Kidney (tissue), 14 donors: ENCODE measurements around the gene OLA1. TPM values are rescaled to one million over a fixed set of nuclear protein-coding genes. Genes with fewer than 3 reads are reported as not detected.

Experiments used
- DNase-seq, 5 donors: peaks; one replicate each; pipeline ENCODE4 v3.0.0-alpha.2; 2013 to 2020
- FAIRE-seq: peaks from 2 replicates; lab custom pipeline; 2012; peaks lifted over from hg19 to GRCh38; lab: Jason Lieb, UNC
- H3K27ac ChIP-seq, 2 donors: one replicate each; pipeline ENCODE4 v1.7.0; 2013; ENCODE audit warnings: low read depth in 2 of 2, low read length in 2 of 2, inconsistent platforms in 1 of 2
- H3K27me3 ChIP-seq: one replicate; pipeline ENCODE4 v1.7.1; 2013; ENCODE audit warnings: low read length, inconsistent platforms; ENCODE audit not compliant: control insufficient read depth, insufficient read depth
- H3K36me3 ChIP-seq, 3 donors: one replicate each; pipeline versions ENCODE4 v1.7.0 to v1.7.1; 2013; ENCODE audit warnings: low read length in 3 of 3, control low read depth in 1 of 3, inconsistent platforms in 1 of 3; ENCODE audit not compliant: insufficient read depth in 3 of 3, control insufficient read depth in 2 of 3
- H3K4me1 ChIP-seq, 3 donors: one replicate each; pipeline versions ENCODE4 v1.7.0 to v1.7.1; 2013; ENCODE audit warnings: low read length in 3 of 3, inconsistent platforms in 1 of 3, low read depth in 1 of 3; ENCODE audit not compliant: control insufficient read depth in 2 of 3, insufficient read depth in 2 of 3
- H3K4me3 ChIP-seq, 3 donors: one replicate each; pipeline versions ENCODE4 v1.7.0 to v1.8.1; 2013; ENCODE audit warnings: low read length in 3 of 3, control low read depth in 1 of 3, inconsistent platforms in 1 of 3
- H3K9ac ChIP-seq, 3 donors: one replicate each; pipeline versions ENCODE4 v1.7.0 to v1.7.1; 2013; ENCODE audit warnings: low read length in 3 of 3, control low read depth in 1 of 3, inconsistent platforms in 1 of 3
- H3K9me3 ChIP-seq, 3 donors: one replicate each; pipeline versions ENCODE4 v1.7.0 to v1.7.1; 2013; ENCODE audit warnings: low read length in 3 of 3, control low read depth in 1 of 3, inconsistent platforms in 1 of 3; ENCODE audit not compliant: control insufficient read depth in 2 of 3, insufficient read depth in 1 of 3
- CTCF ChIP-seq: IDR thresholded peaks from 3 replicates; pipeline ENCODE4 v1.5.1; 2012; ENCODE audit warnings: mild to moderate bottlenecking, moderate library complexity, borderline replicate concordance; ENCODE audit not compliant: insufficient read depth; ENCODE audit errors: extremely low read depth
- intact Hi-C: fragments of 100-400 bp; cut with DNase I; formaldehyde crosslinking; loops from one replicate; pipeline ENCODE4 v1.11.1; 2022
- polyA plus RNA-seq: library from polyadenylated mRNA; stranded (reverse); fragments of 350-450 nt; fragmentation: Illumina TruSeq; extraction: RNeasy Lipid Tissue Mini Kit (QIAGEN cat#74804); gene quantifications from one replicate; pipeline ENCODE4 v1.2.3, GENCODE V29; 2014; ENCODE audit warnings: low read depth, low replicate concordance; ENCODE audit not compliant: insufficient read depth
- total RNA-seq: library from RNA; stranded (reverse); fragmentation: NEBNext Ultra II Directional; extraction: Animal tissue kit (Norgen Biotek cat#: 25700); gene quantifications from one replicate; pipeline ENCODE4 v1.2.1, GENCODE V29; 2021
- donor health status: control.
- donor health status: control.
- donor health status: control.
- donor health status: control.
- donor health status: control.
- donor health status: DM: yes; HTN: yes; CAD: no.
- donor health status: Normal renal cell carcinoma (clear cell type).

OLA1 gene
- total and polyA plus RNA-seq, 2 donors from 2014 or later = 64.2 to 90.0 TPM

GRCh38 chr2:174031226-174031625 lies 217.1 kb downstream of the OLA1 start:
- Histone ChIP-seq H3K4me3 (no peak overlapping the region), H3K9ac (no peak overlapping the region), H3K9me3 (no peaks in the 10 kb centered on the region), H3K27me3 (no peaks in the 10 kb centered on the region), H3K36me3 (no peaks in the 10 kb centered on the region), H3K4me1 (peaks cover 0 to 8% (median 4%) of the 10 kb centered on the region in 3 donors), H3K27ac (no peak overlapping the region)
- intact Hi-C loops = no loop called here
- FAIRE-seq (no peak), DNase-seq (no peak)
- TF ChIP-seq CTCF = no peak

- no peak for TF ChIP-seq CTCF
- Histone ChIP-seq H3K27ac (peak overlapping the region in 1 of 2 donors; percentile 14), H3K36me3 (no peaks in the 10 kb centered on the region), H3K4me3 (no peak overlapping the region), H3K9ac (no peak overlapping the region), H3K27me3 (no peaks in the 10 kb centered on the region), H3K9me3 (no peaks in the 10 kb centered on the region), H3K4me1 (peaks cover 0 to 15% (median 4%) of the 10 kb centered on the region in 3 donors)
- intact Hi-C loops = no loop called here
- no peak for DNase-seq
- FAIRE-seq = no peak
These were observed 219.4 kb downstream of the OLA1 start for GRCh38 chr2:174028935-174029334.

GRCh38 chr2:174027956-174028355 lies 220.4 kb downstream of the OLA1 start:
- DNase-seq (peak in 1 of 5 donors; percentile 60), FAIRE-seq (no peak)
- no peaks in the 10 kb centered on the region for H3K9me3 ChIP-seq
- no peak overlapping the region for H3K9ac ChIP-seq
- no peaks in the 10 kb centered on the region for H3K36me3 ChIP-seq
- no peak for TF ChIP-seq CTCF
- intact Hi-C loops = no loop called here
- peak overlapping the region in 1 of 2 donors; percentile 49 for H3K27ac ChIP-seq
- no peaks in the 10 kb centered on the region for H3K27me3 ChIP-seq
- H3K4me3 ChIP-seq = no peak overlapping the region
- peaks cover 0 to 17% (median 0%) of the 10 kb centered on the region in 3 donors for H3K4me1 ChIP-seq
